Naive thymus-derived CD4-positive, alpha-beta T cell (primary cell): ENCODE measurements around the gene LIPE. TPM values are rescaled to one million over a fixed set of nuclear protein-coding genes. Genes with fewer than 3 reads are reported as not detected.

ENCODE experiments used
- ATAC-seq: fragments of 150-1000 bp; cut with Tn5 transposase; 2 replicates; pipeline ENCODE4 v1.10.0; 2021; ENCODE audit warnings: mild to moderate bottlenecking, moderate library complexity
- CTCF ChIA-PET: fragments of 350-600 bp; sonication (Branson Sonifier 250); formaldehyde crosslinking; loops from one replicate; lab custom pipeline; 2021; ENCODE audit warnings: antibody characterized with exemption; lab: Charles Lee
- POLR2A ChIA-PET: fragments of 350-600 bp; sonication (Branson Sonifier 250); formaldehyde crosslinking; loops from one replicate; lab custom pipeline; 2021; ENCODE audit warnings: antibody characterized with exemption, inconsistent platforms; lab: Charles Lee
- DNase-seq, 9 donors: peaks; one replicate each; pipeline versions ENCODE4 v3.0.0 to v3.0.0-alpha.2; 2020 to 2022; ENCODE audit warnings: mixed read lengths in 1 of 9
- H3K27ac ChIP-seq: one replicate; pipeline ENCODE4 v1.7.0; 2013; ENCODE audit warnings: mild to moderate bottlenecking, low read depth, low read length, moderate library complexity
- H3K27me3 ChIP-seq, 2 donors: one replicate each; pipeline ENCODE4 v1.7.0; 2013; ENCODE audit warnings: low read length in 2 of 2, mild to moderate bottlenecking in 2 of 2, moderate library complexity in 2 of 2; ENCODE audit not compliant: control insufficient read depth in 2 of 2, insufficient read depth in 2 of 2
- H3K36me3 ChIP-seq, 3 experiments: 1 replicate in 2 of 3; 2 replicates in 1 of 3; pipeline ENCODE4 v1.7.0; 2013; ENCODE audit warnings: low read length in 3 of 3, mild to moderate bottlenecking in 3 of 3, moderate library complexity in 1 of 3; ENCODE audit not compliant: insufficient read depth in 3 of 3, control insufficient read depth in 2 of 3
- H3K4me1 ChIP-seq, 2 donors: one replicate each; pipeline ENCODE4 v1.7.0; 2013; ENCODE audit warnings: low read length in 2 of 2, mild to moderate bottlenecking in 2 of 2, moderate library complexity in 1 of 2; ENCODE audit not compliant: control insufficient read depth in 2 of 2, insufficient read depth in 2 of 2
- H3K4me3 ChIP-seq: 2 replicates; pipeline ENCODE4 v1.7.0; 2013; ENCODE audit warnings: mild to moderate bottlenecking, low read length
- H3K9me3 ChIP-seq, 3 experiments: 1 replicate in 2 of 3; 2 replicates in 1 of 3; pipeline ENCODE4 v1.7.0; 2013; ENCODE audit warnings: low read length in 3 of 3; ENCODE audit not compliant: control insufficient read depth in 2 of 3
- H3K27ac Mint-ChIP-seq, 9 donors: one replicate each; pipeline ENCODE4 v1.8.0; 2020 to 2022; ENCODE audit warnings: mixed read lengths in 9 of 9, mild to moderate bottlenecking in 8 of 9, moderate library complexity in 5 of 9, inconsistent platforms in 2 of 9
- H3K27me3 Mint-ChIP-seq, 5 donors: one replicate each; pipeline ENCODE4 v1.8.0; 2021 to 2022; ENCODE audit warnings: mixed read lengths in 5 of 5, mild to moderate bottlenecking in 1 of 5
- H3K36me3 Mint-ChIP-seq, 5 donors: one replicate each; pipeline ENCODE4 v1.8.0; 2020 to 2022; ENCODE audit warnings: mixed read lengths in 5 of 5, mild to moderate bottlenecking in 3 of 5, inconsistent platforms in 1 of 5
- H3K4me1 Mint-ChIP-seq, 7 donors: one replicate each; pipeline ENCODE4 v1.8.0; 2020 to 2022; ENCODE audit warnings: mixed read lengths in 7 of 7, mild to moderate bottlenecking in 3 of 7, inconsistent platforms in 1 of 7
- H3K4me3 Mint-ChIP-seq, 10 donors: one replicate each; pipeline ENCODE4 v1.8.0; 2020 to 2022; ENCODE audit warnings: mild to moderate bottlenecking in 10 of 10, mixed read lengths in 10 of 10, moderate library complexity in 6 of 10, inconsistent platforms in 2 of 10
- H3K9me3 Mint-ChIP-seq, 11 donors: one replicate each; pipeline ENCODE4 v1.8.0; 2020 to 2022; ENCODE audit warnings: mixed read lengths in 11 of 11, mild to moderate bottlenecking in 4 of 11, inconsistent platforms in 1 of 11, moderate library complexity in 1 of 11
- intact Hi-C, 2 donors: fragments of 100-400 bp; cut with micrococcal nuclease; formaldehyde crosslinking; loops; one replicate each; pipeline ENCODE4 v1.15.1; 2023
- polyA plus RNA-seq, 2 donors: library from polyadenylated mRNA; unstranded; fragments of 300-500 nt; fragmentation: Illumina TruSeq; gene quantifications; one replicate each; pipeline ENCODE4 v1.2.3, GENCODE V29; 2021
- total RNA-seq, 6 experiments: library from RNA in 5 of 6; stranded (reverse) in 5 of 6; gene quantifications; 1 replicate in 5 of 6; 2 replicates in 1 of 6; pipeline ENCODE4 v1.2.3 and lab custom pipeline; 2021 to 2026

Gene LIPE
- total and polyA plus RNA-seq, 7 experiments from 2014 or later: 7.0 to 35.4 (median 20.0) TPM

DNA sequence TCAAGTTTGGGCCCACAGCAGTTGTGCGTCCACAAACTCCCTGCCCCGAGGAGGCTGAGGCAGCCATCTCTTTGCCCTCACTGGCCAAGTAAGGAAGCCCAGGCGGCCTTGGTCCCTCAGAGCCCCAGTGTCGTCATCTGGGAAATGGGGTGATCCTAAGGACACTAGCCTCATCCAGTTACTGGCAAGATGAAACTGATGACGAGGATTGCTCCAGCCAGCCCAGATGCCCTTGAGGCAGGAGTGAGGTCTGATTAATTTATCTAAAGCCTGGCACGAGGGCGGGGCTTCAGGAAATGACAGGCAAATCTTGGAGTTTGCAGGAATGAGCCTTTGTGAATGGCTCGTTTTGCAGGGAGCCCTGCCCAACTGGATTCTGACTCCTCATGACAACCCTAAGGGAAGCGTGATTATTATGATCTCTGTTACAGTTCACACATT lies 5.6 kb downstream of the LIPE start:
- Histone ChIP-seq H3K36me3 (peaks cover 0 to 5% (median 0%) of the 10 kb centered on the region in 3 experiments), H3K27me3 (no peaks in the 10 kb centered on the region), H3K9me3 (no peaks in the 10 kb centered on the region), H3K27ac (no peak overlapping the region), H3K4me3 (no peak overlapping the region), H3K4me1 (peaks cover 21 to 30% of the 10 kb centered on the region in 2 donors)
- ChIA-PET POLR2A (no interaction called here), CTCF (interaction anchor here (8.7 kb wide), 1 partner anchor 13 kb away, joined by 94 read pairs; no protein-coding TSS in a partner anchor)
- Mint-ChIP-seq H3K27me3 (no peaks in the 10 kb centered on the region), H3K27ac (peak overlapping the region in 4 of 9 donors; percentile 63 to 87 (median 78)), H3K9me3 (no peaks in the 10 kb centered on the region), H3K4me1 (peaks cover 30 to 45% (median 38%) of the 10 kb centered on the region in 7 donors), H3K36me3 (peaks cover 0 to 6% (median 0%) of the 10 kb centered on the region in 5 donors), H3K4me3 (peak overlapping the region; percentile 37 to 100 (median 96))
- ATAC-seq: no peak
- no peak for DNase-seq
- intact Hi-C loops: loop anchor here (2.0 to 5.0 kb wide), 5 partner anchors 17 to 1024 kb away; partner anchors contain the start of genes BCKDHA (in 1 of the 2), EXOSC5 (in 1 of the 2), GSK3A (in 1 of the 2) and ZNF574 (in 1 of the 2)

DNA sequence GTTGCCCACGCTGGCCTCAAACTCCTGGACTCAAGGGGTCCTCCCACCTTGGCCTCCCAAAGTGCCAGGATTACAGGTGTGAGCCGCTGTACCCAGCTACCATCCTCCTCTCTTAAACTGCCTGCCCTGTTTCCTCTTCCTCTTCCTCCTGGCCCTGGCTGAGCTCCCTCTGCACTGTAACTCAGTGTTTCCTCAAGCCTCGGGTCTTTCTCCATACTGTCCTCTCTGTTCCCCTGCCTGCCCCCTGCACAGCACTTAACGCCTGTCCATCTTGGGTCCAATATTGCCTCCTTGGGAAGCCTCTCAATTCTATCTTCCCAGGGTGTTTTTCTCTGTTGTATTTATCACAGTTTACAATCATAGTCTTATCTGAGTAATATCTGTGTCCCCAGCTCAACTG lies 6.1 kb downstream of the LIPE start:
- ATAC-seq (no peak), DNase-seq (no peak)
- peaks cover 0 to 10% (median 0%) of the 10 kb centered on the region in 3 experiments for H3K36me3 ChIP-seq
- H3K4me3 ChIP-seq: no peak overlapping the region
- Mint-ChIP-seq H3K9me3 (no peaks in the 10 kb centered on the region), H3K4me3 (peak overlapping the region in 9 of 10 donors; percentile 37 to 100 (median 91)), H3K27me3 (no peaks in the 10 kb centered on the region), H3K27ac (peak overlapping the region in 7 of 9 donors; percentile 19 to 90 (median 72)), H3K36me3 (peaks cover 0 to 6% (median 0%) of the 10 kb centered on the region in 5 donors), H3K4me1 (peaks cover 30 to 45% (median 37%) of the 10 kb centered on the region in 7 donors)
- H3K27ac ChIP-seq: peak overlapping the region; percentile 7
- no peaks in the 10 kb centered on the region for H3K9me3 ChIP-seq
- no peaks in the 10 kb centered on the region for H3K27me3 ChIP-seq
- peaks cover 21 to 30% of the 10 kb centered on the region in 2 donors for H3K4me1 ChIP-seq
- intact Hi-C loops: loop anchor here (5.0 kb wide), 4 partner anchors 179 to 1024 kb away; partner anchors contain the start of genes BCKDHA (in 1 of the 2), EXOSC5 (in 1 of the 2), GSK3A (in 1 of the 2) and ZNF574 (in 1 of the 2)
- POLR2A ChIA-PET: interaction anchor here (1.0 kb wide), 1 partner anchor 13 kb away, joined by 3 read pairs; no protein-coding TSS in a partner anchor
- CTCF ChIA-PET: interaction anchor here (1.5 to 8.7 kb wide), 2 partner anchors 14 to 19 kb away, joined by 10 to 94 read pairs; no protein-coding TSS in a partner anchor

DNA sequence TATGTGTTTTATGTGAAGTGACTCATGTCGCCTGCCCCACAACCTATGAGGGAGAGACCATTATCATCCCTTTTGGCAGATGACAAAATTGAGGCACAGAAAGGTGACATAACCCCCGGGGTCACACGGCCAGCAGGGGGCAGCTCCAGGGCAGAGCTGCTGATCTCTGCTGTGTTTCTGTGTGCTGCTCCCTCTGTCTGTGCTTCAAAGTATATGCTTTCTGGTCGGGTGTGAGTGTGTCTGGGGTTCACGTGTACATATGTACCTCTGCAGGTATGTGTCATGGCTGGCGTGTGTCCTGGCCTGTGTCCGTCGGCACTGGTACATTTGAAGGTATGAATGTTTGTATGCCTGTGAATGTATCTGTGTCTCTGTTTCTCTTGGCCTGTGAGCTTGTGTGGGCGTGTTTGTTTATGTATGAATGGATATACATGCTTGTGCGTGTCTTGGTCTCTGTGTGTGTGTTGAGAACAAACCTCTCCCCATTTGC lies 7.1 kb downstream of the LIPE start:
- Mint-ChIP-seq H3K9me3 (no peaks in the 10 kb centered on the region), H3K27ac (peak overlapping the region in 6 of 9 donors; percentile 15 to 76 (median 53)), H3K36me3 (peaks cover 0 to 7% (median 1%) of the 10 kb centered on the region in 5 donors), H3K4me3 (peak overlapping the region in 7 of 10 donors; percentile 6 to 89 (median 24)), H3K27me3 (no peaks in the 10 kb centered on the region), H3K4me1 (peaks cover 30 to 44% (median 37%) of the 10 kb centered on the region in 7 donors)
- peaks cover 0 to 10% (median 0%) of the 10 kb centered on the region in 3 experiments for H3K36me3 ChIP-seq
- H3K27me3 ChIP-seq: no peaks in the 10 kb centered on the region
- ChIA-PET POLR2A (interaction anchor here (0.6 to 1.0 kb wide), 2 partner anchors 14 to 23 kb away, joined by 3 read pairs; no protein-coding TSS in a partner anchor), CTCF (interaction anchor here (0.6 to 8.7 kb wide), 6 partner anchors 15 to 253 kb away, joined by 3 to 94 read pairs (median 5); no protein-coding TSS in a partner anchor)
- ATAC-seq (peak; percentile 55), DNase-seq (peak; percentile 44 to 73 (median 72))
- intact Hi-C loops: loop anchor here (1.0 to 5.0 kb wide), 5 partner anchors 13 to 1023 kb away; partner anchors contain the start of genes BCKDHA (in 1 of the 2), EXOSC5 (in 1 of the 2), GSK3A (in 1 of the 2) and ZNF574 (in 1 of the 2)
- H3K4me1 ChIP-seq: peaks cover 21 to 30% of the 10 kb centered on the region in 2 donors
- no peak overlapping the region for H3K27ac ChIP-seq
- no peak overlapping the region for H3K4me3 ChIP-seq
- no peaks in the 10 kb centered on the region for H3K9me3 ChIP-seq

- H3K36me3 Mint-ChIP-seq: peaks cover 0 to 13% (median 1%) of the 10 kb centered on the region in 5 donors
- intact Hi-C loops: no loop called here
- no peaks in the 10 kb centered on the region for H3K9me3 ChIP-seq
- no peak for ATAC-seq
- CTCF ChIA-PET: interaction anchor here (0.6 to 8.7 kb wide), 5 partner anchors 16 to 110 kb away, joined by 3 to 94 read pairs (median 6); no protein-coding TSS in a partner anchor
- H3K4me1 ChIP-seq: peaks cover 21 to 30% of the 10 kb centered on the region in 2 donors
- no peak overlapping the region for H3K4me3 ChIP-seq
- H3K27me3 ChIP-seq: no peaks in the 10 kb centered on the region
- no peak overlapping the region for H3K27ac ChIP-seq
- peaks cover 0 to 13% (median 0%) of the 10 kb centered on the region in 3 experiments for H3K36me3 ChIP-seq
- H3K27ac Mint-ChIP-seq: no peak overlapping the region
- POLR2A ChIA-PET: no interaction called here
- peaks cover 30 to 41% (median 35%) of the 10 kb centered on the region in 7 donors for H3K4me1 Mint-ChIP-seq
- no peak for DNase-seq
- no peaks in the 10 kb centered on the region for H3K9me3 Mint-ChIP-seq
- H3K4me3 Mint-ChIP-seq: no peak overlapping the region
- no peaks in the 10 kb centered on the region for H3K27me3 Mint-ChIP-seq
Observed at GRCh38 chr19:42419309-42419708, 7.9 kb downstream of the LIPE start.

DNA sequence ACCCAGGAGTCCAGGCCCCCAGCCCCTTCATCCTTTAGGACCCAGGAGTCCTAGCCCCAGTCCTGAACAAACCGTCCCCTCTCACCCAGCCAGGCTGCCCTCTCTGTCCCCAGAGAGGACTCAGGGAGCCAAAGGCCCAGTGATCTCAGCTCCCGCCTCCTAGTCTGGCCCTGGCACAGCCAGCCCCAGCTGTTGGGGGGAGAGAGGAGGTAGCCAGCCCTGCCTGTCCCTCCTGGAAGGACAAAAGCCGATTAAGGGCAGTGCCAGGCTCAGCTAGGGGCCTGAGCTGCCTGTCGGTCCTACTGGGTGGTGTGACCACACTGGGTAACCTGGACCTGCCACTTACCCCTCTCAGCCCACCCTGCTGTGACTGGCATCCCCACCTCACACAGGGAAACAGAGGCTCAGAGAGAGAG lies 14.5 kb downstream of the LIPE start:
- ATAC-seq (no peak), DNase-seq (no peak)
- Histone ChIP-seq H3K4me1 (no peaks in the 10 kb centered on the region), H3K4me3 (no peak overlapping the region), H3K36me3 (peaks cover 0 to 31% (median 0%) of the 10 kb centered on the region in 3 experiments), H3K27me3 (no peaks in the 10 kb centered on the region), H3K27ac (no peak overlapping the region), H3K9me3 (no peaks in the 10 kb centered on the region)
- Mint-ChIP-seq H3K36me3 (peaks cover 0 to 9% (median 1%) of the 10 kb centered on the region in 5 donors), H3K27ac (peak overlapping the region in 1 of 9 donors; percentile 21), H3K27me3 (no peaks in the 10 kb centered on the region), H3K4me1 (peaks cover 0 to 8% (median 5%) of the 10 kb centered on the region in 7 donors), H3K9me3 (peaks cover 0 to 3% (median 0%) of the 10 kb centered on the region in 11 donors), H3K4me3 (no peak overlapping the region)
- intact Hi-C loops: no loop called here
- ChIA-PET POLR2A (interaction anchor here (1.4 kb wide), 1 partner anchor 12 kb away, joined by 5 read pairs; no protein-coding TSS in a partner anchor), CTCF (no interaction called here)

GRCh38 chr19:42412227-42412626 lies 15.0 kb downstream of the LIPE start:
- H3K36me3 Mint-ChIP-seq: peaks cover 0 to 9% (median 1%) of the 10 kb centered on the region in 5 donors
- no peak overlapping the region for H3K4me3 ChIP-seq
- peaks cover 0 to 3% (median 0%) of the 10 kb centered on the region in 11 donors for H3K9me3 Mint-ChIP-seq
- no peaks in the 10 kb centered on the region for H3K27me3 Mint-ChIP-seq
- peak overlapping the region in 2 of 9 donors; percentile 21 to 49 for H3K27ac Mint-ChIP-seq
- no peak overlapping the region for H3K27ac ChIP-seq
- ChIA-PET CTCF (no interaction called here), POLR2A (interaction anchor here (1.4 kb wide), 1 partner anchor 12 kb away, joined by 5 read pairs; no protein-coding TSS in a partner anchor)
- no peaks in the 10 kb centered on the region for H3K9me3 ChIP-seq
- DNase-seq: no peak
- no peak for ATAC-seq
- intact Hi-C loops: no loop called here
- no peaks in the 10 kb centered on the region for H3K27me3 ChIP-seq
- H3K4me3 Mint-ChIP-seq: no peak overlapping the region
- H3K4me1 ChIP-seq: no peaks in the 10 kb centered on the region
- peaks cover 0 to 8% (median 5%) of the 10 kb centered on the region in 7 donors for H3K4me1 Mint-ChIP-seq
- peaks cover 0 to 35% (median 0%) of the 10 kb centered on the region in 3 experiments for H3K36me3 ChIP-seq
